Stimulated activated CD4-positive, alpha-beta T cell treated with anti-CD3 and anti-CD28 coated beads, Interleukin-1b, Interleukin-23, amount 100 ng/mL, for 4 hours (primary cell): Measurements from ENCODE around the gene RREB1.

Experiments
- DNase-seq, 2 donors: peaks; one replicate each; pipeline ENCODE4 v3.0.0-alpha.2; 2020; ENCODE audit warnings: low read depth in 2 of 2

Gene RREB1

DNA sequence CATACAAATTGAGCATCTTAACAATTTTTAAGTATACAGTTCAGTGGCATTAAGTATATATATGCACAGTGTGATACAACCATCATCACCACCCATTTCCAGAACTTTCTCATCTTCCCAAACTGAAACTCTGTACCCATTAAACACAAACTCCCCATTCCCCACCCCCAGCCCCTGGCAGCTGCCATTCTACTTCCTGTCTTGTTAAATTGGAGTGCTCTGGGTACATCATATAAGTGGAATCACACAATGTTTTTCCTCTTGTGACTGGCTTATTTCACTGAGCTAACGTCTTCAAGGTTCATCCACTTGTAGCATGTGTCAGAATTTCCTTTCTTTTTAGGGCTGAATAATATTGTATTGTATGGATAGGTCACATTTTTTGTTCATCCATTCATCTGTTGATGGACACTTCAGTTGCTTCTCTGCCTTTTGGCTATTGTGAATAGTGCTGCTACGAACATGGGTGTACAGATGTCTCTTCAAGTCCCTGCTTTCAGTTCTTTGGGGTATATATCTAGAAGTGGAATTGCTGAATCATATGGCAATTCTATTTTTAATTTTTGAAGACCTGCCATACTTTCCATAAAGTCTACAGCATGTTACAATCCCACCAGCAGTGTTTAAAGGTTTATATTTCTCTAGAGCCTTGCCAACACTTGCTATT, 19.6 kb upstream of the RREB1 start:
- no peak for DNase-seq

DNA sequence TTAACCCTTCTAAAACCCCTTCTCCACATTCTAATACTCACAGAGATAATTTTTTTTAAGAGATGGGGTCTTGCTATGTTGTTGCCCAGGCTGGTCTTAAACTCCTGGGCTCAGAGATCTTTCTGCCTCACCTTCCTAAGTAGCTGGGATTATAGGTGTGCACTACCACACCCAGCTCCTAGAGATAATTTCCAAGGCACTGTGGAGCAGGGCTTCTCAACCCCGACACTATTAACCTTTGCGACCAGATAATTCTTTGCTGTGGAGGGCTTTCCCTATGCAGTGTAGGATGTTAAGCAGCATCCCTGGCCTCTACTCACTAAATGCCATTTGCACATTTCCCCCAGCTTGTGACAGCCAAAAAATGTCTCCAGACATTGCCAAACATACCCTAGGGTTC, 8.8 kb upstream of the RREB1 start:
- no peak for DNase-seq

DNA sequence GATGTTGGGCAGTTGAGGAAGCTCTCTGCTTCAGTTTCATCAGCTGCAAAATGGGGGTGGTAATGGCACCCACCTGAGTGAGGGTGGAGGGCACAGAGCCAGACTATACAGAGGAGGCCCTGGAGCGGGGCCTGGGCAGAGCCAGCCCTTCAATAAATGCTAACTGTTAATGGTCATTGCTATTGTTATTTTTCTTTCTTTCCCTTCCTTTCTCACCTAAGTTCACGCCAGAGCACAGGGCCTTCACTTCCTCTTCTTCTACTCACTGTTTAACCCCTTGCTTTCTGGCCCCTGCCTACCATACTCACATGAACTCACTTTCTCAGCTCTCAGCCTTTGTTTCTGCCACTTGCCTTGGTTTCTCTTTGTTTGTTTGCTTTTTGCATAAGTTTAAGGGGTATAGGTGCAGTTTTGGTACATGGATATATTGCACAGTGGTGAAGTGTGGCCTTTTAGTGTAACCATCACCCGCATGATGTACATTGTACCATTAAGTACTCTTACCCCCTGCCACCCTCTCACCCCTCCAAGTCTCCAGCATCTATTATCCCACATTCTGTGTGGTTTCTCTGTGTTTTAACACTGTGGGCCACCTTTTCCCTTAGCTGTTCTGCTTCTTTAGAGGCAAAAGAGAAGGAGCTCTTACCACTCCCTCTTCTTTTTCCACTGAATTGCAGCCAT, 7.5 kb upstream of the RREB1 start:
- DNase-seq, result no peak

DNA sequence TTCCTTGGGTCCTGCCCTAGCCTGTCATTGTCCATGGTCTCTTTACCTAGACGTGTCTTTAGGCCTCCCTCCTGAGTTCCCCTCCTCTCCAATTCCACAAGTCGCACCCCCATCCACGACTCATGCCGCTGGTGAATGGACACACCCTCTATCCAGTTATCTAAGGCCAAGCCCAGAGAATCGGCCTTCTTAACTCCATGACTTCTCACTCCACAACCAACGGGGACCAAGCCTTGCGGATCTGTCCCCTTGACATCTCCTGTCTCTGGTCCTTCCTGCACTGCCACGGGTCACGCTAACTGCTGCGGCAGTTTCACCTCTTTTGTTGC, 7.0 kb upstream of the RREB1 start:
- no peak for DNase-seq

DNA sequence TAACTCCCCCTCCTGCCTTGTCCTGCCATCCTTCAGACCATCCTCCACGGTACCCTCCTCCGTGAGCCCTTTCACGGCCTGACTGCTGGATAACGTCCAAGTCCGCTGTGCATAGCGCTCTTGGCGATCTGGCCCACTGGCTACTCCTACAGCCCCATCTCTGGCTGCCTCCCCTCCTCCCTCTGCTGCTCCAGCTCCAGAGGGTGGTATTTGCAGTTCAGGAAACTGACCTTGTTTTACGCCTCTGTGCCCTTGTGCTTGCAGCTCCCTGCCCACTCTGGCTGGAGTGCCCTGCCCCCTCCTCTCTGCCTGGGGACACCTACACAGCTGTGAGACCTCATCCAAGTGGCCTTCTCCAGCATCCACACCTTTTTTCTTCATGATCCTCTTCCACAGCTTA, 6.5 kb upstream of the RREB1 start:
- DNase-seq, result no peak

DNA sequence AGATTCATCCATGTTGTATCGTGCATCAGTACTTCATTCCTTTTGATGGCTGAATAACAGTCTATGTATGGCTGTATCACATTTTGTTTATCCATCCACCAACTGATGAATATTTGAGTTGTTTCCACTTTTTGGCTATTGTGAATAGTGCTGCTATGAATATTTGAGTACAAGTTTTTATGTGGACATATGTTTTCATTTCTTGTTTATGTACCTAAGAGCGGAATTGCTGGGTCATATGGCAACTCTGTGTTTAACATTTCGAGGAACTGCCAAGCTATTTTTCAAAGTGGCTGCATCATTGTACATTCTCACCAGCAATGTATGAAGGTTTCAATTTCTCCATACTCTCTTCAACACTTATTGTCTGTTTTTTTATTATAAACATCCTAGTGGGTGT, 3.0 kb upstream of the RREB1 start:
- DNase-seq, result no peak

DNA sequence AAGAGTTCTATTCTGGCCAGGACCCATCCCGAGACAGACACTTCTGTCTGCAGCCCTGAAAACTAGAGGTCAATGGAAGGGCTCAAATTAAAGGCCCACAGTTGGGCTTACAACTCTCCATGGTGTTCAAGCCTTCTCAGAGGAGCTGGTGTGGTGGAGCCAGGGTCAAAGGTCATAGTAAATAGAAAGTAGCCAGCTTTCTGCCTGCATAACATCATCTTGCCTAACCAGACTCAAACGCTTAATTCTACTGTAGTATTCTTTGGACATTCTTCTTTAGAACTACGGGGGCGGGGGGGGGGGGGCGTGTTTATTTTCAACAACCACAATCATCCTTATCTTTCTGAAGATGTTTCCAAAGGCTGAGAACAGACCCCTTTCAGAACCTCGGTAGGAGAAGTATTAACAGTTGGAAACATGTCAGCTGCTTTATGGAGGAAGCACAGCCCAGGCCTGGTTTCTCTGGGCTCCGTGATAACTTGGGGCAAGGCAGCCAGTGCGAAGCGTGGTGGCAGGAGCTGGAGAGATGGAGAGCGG, 1.5 kb upstream of the RREB1 start:
- DNase-seq, result no peak

DNA sequence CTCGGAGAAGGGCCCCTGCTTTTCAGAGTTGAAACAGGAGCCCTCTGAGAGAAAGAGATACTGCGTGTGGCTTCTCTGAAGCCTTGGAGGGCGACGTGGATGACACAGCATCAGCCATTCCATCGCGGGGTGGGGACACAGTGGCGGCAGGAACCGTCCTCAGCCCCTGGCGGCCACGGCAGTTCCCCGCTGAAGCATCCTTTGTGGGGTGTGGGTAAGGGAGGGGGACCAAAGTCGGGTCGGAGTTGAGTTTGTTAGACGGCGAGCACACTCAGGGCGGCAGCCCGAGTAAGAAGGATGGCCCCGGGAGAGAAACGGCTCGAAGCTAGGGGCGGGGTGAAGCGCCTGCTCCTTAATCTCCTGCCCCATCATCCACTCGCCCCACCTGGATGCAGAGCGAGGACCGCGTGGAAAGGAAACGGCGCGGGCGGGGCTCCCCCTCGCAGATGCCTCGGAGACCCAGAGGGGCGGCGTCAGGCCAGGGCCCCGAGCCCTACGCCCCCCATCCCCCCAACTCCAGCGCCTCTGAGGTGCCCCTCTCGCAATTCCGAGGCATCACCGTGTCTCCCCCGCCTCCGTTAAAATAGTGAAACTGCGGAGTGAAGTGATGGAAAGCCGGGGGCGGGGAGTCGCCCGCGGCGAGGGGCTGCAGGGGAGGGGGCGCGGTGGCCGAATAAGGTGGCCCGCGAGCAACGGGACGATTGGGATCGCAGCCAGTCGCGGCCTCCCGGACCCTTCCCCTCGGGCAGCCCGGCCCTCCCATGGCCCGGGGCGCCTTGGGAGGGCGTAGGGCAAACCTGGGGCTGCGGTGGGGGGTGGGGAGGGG, 796 bp upstream of the RREB1 start:
- peak; percentile 52 to 57 for DNase-seq

DNA sequence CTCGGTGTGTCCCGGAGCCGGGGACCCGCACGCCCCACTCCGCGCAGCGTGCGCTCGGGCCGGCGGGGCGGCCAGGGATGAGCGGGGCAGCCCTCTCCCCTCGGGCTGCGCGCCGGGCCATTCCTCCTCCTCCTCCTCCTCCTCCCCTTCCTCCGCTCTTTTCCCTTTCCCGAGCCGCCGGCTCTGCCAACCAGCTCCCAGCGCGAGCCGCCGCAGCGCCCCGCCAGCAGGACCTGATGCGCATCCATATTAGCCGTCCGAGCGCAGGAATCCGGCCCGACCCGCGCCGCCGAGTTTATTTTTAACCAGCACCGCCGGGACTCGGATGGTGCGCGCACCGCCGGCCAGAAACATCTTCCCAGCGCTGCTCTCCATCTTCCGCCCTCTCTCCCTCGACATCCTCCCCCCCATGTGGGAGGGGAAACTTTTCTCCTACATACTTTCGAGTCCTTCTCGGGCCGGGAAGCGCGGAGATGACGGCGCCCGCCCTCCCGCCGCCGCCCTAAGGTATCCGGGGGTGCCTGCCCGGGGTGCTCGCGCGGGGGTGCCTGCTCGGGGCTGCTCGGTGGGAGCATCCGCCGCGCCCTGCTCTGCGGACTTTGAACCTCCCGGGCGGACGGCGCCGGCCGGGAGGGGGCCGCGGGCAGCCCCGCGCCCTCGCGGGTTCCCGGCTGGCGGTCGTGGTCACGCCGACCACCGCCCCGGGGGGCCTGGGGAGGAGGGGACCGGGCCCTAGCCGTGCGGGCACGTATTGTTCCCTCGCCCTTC, 619 bp downstream of the RREB1 start:
- DNase-seq, result peak; percentile 19 to 38

DNA sequence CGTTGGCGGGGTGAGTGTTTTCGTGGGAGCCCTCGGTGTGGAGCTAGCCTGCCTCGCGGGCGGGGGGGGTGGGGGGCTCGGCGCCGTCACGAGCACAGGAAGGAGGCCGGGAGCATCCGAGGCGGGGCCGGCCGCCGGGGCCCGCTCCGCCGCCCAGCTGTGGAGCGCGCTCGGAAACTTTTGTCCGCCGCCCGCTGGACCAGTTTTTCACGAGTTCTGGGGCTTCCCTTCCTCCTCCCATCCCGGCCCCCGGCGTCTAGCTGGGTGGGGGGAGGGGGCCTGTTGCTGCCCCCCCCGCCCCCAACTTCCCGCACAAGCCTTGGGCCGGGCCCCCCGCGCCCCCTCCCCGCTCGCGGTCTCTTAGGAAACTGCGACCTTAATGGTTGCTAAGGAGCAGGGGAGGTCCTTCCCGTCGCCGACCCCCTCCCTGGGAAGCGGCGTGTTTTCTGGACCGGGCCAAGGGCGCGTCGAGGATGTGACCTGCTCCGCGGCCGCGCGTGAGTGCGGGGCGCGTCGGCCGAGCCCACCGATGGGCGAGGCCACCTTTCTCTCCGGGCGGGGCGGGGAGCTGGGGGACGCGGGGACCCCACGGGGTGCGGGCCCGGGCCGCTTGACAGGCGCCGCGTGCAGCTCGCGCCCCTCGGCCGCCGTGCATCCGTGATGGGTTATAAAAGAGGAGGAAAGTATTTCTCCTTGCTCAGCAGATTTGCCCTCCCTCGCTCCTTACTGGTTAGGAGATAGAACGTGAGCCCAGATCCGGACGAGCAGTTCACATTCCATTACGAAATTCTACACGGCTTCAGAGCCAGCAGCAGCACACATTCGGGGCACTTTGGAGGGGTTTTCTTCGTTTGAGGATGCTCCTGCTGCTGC, 1.4 kb downstream of the RREB1 start:
- peak in 1 of 2 donors; percentile 24 for DNase-seq

DNA sequence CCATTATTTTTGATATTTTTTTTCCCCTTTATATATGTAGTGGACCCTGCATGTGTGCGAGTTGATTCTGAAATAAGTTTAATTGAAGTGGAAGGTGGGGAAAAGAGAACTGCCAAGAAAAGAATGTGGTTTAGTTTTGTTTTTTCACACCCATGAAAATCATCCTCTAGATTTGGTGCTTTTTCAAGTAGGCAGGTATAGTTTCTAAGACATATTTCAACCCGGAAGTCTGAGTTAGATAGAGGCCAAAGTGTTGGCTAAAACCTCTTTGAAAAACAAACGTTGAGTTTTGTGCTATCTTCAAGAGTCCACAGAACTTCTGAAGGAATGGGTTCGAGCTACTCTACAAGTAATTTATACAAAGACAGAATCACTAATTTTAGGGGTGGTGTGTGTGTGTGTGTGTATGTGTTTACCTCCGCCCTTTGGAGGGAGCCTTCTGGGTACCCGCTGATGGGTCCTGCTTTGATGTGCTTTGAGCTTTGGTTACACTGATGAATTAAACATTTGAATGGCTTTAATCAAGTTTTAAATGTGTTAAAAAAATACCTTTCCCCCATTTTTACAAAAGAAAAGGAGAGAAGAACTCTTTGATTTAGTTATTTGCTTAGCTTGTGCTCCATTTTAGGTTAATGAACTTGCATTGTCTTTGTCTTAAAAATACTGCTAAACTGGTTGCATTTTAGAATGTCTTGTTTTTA, 2.5 kb downstream of the RREB1 start:
- DNase-seq, result no peak

DNA sequence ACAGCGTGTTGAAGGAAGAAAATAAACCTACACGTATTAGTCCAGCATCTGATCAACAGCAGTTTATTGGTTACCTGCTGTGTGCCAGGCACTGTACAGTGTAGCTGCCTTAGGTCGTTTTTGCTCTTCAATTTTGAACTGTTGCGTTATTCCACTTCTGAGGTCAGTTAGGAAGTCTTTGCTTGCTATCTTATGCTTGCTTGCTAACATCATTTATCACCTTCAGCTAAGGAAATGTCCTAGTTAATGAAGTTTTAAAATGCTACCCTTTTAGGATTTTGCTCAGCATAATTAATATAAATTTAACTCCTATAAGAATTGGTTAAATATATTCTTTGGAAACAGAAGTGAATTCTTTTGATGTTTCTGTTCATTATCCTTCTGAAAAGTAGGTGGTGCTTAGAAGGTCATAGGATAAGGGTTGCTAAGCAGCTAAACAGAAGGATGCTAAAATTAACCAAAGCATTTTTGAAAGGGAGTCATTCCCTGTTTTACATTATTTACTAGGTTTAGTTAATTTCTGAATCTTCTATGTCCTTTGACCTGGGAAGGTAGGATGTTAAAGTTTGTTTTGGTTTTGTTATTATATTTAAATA, 3.4 kb downstream of the RREB1 start:
- DNase-seq, result no peak

DNA sequence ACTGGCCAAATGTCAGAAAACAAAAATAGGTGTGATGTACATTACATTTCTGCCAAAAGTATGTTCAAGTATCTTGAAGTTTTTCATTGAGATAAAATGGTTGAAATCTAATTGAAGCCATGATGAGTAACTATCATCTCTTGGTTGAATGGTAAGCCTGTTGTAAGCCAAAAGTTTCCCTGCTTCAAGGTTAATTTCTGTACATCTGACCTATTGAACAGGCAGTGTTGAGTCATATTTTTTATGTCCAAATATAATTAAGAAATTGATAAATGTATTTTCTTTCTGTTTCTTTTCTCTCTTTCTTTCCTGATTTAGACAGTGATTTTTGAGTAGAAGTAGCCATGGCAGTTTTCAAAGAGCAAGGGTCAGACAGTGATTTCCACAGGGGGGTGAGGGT, 4.4 kb downstream of the RREB1 start:
- DNase-seq, result no peak

DNA sequence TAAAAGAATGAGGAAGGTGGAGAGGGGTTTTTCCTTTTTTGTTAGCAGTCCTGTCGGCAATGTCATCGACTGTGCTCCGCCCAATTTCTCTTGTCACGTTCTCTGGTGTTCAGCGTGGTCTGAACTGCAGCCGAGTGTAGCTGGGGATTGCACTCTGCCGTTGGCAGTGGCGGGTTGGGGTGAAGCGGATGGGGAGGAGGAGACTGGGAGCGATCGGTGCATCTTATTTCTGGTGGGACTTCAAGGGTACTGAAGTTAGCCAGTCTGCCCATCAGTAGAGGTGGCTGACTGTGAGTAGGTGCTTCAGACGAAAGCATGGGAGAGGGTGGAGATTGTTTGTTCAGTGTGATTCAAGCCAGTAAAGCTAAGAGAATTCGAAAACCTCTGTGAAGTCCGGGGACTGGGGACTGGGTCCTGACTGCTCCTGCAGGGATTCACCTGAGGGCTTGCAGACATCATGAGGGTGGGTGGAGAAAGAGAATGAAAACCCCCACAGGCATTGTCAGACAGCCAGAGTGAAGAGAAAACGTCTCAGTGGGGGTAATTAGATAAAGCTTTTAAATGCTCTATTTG, 5.1 kb downstream of the RREB1 start:
- DNase-seq, result peak in 1 of 2 donors; percentile 19

DNA sequence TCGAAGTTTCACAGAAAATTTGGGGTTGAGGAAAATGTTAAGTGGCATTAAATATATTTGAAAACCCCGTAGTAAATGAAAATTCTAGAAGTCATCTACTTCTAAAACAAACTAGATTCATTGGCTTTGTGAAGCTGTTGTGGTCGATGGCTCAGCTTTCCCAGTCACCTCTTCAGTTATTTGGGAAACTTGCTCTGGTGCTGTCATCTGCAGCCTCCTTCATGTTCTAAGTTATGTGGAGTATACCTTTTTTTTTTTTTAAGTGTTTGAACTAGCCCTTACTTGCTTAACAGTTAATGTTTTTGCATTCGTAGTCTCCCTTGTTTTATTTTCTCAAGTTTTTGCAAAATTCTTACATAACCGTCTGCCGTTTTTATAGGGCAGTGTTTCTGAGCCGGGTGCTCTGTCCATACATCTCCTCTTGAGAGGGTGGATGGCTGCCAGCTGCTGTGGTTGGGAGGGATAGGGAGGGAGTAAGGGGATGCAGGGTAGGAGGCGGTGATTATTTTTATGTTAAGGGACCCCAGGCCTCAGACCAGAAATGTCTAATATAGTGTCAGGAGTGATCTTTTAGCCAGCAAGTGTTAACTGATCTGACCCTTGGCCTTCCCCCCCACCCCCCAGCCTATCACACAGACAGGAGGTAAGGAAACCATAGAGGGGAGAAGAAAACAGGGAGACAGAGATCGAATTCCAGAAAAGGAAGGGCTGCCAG, 7.1 kb downstream of the RREB1 start:
- DNase-seq, result no peak

DNA sequence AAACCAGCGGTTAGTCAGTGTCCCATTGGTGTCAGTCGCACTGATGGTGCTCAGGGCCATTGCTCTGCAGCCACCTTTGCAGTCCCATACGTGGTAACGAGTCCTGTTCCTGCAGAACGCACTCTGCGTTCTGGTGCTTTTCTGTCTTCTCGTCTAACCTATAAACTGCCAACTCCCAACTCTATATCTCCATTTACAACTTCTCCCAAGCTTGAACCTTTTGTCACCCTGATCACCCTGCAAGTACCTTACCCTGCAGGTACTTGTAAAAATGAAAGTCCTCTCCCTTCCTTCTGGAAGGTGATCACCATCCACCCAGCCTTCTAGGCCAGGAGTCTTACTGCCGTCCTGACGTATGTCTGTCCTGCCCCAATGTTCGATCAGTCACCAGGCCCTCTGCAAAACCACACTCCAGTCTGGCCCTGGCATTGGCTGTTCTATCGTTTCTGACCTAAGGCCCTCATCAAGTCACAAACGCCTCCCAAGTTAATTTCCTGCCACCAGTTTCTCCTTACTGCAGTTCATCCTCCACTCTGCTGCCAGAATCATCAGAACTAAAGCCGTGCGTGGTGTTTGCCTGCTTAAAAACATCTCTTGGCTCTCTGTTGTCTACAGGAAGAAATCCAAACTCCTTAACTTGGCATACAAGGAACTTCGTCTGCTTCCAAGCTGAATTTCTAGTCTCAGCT, 7.9 kb downstream of the RREB1 start:
- DNase-seq, result no peak

DNA sequence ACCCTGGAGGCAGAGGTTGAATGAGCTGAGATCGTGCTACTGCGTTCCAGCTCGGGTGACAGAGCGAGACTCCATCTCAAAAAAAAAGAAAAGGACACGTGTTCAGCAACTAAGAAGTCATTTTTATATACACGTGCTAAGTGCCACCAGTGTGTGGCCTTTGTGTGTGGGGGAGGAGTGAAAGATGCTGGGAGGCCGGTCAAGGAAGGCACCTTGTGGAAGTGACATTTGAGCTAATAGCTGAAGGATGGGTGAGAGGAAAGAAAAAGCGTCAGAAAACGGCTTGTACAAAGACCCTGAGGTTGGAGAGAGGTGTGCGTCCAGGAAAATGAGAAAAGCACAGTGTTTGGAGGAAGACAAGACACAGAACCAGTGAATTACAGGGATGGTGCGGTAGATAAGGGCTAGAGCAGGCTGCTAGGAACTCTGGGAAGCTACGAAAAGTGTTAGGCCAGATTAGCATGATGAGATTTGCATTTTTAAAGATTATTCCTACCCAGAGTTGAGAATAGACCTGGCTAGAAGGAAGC, 11.6 kb downstream of the RREB1 start:
- no peak for DNase-seq

DNA sequence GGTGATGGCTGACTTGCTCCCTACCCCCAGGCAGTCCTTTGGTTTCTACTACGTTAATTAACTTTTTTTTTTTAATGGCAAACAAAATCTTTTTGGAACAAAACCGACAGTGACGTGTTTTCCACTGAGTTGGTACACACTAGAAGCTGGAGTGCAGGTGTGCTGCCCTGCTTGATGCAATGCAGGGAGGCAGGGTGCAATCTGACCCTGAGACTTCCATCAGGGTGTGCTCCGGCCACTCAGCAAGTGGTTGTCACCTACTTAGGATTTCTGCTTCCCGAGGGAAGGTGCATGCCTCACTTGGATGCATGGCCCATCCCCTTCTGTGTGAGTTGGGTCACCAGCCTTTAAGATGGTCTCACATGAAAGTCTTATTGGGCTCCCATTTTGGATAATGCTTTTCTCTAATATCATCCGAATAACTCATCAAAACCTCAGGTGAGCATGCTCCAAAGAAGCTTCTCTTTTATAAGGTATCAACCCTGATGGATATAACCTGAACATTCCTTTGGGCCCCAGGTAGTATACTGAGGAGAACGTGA, 14.0 kb downstream of the RREB1 start:
- DNase-seq, result no peak
